Endothelial cell (in vitro differentiated cells): ENCODE results near the gene RNF212B. TPM values are rescaled to one million over a fixed set of nuclear protein-coding genes. Genes with fewer than 3 reads are reported as not detected.
A peak's percentile ranks its signal among the peaks of the same experiment; 100 is the strongest.

ENCODE experiments used
- DNase-seq: peaks from one replicate; pipeline ENCODE4 v3.0.0; 2021; ENCODE audit warnings: low spot score
- H3K27ac Mint-ChIP-seq: one replicate; pipeline ENCODE4 v1.8.0; 2021; ENCODE audit warnings: mixed read lengths, inconsistent platforms; ENCODE audit not compliant: unreplicated experiment
- H3K27me3 Mint-ChIP-seq: one replicate; pipeline ENCODE4 v1.8.0; 2021; ENCODE audit warnings: mild to moderate bottlenecking, moderate library complexity, mixed read lengths, inconsistent platforms; ENCODE audit not compliant: unreplicated experiment
- H3K36me3 Mint-ChIP-seq: one replicate; pipeline ENCODE4 v1.8.0; 2021; ENCODE audit warnings: mild to moderate bottlenecking, low read depth, mixed read lengths, inconsistent platforms; ENCODE audit not compliant: unreplicated experiment
- H3K4me1 Mint-ChIP-seq: one replicate; pipeline ENCODE4 v1.8.0; 2021; ENCODE audit warnings: mild to moderate bottlenecking, mixed read lengths, inconsistent platforms; ENCODE audit not compliant: unreplicated experiment
- H3K4me3 Mint-ChIP-seq: one replicate; pipeline ENCODE4 v1.8.0; 2021; ENCODE audit warnings: mild to moderate bottlenecking, mixed read lengths, inconsistent platforms; ENCODE audit not compliant: unreplicated experiment
- H3K9me3 Mint-ChIP-seq: one replicate; pipeline ENCODE4 v1.8.0; 2021; ENCODE audit warnings: mixed read lengths, inconsistent platforms; ENCODE audit not compliant: unreplicated experiment
- CTCF ChIP-seq: fragments of 200-600 bp; sonication (generic); IDR thresholded peaks from one replicate; pipeline ENCODE4 v1.5.0; 2021; ENCODE audit warnings: antibody characterized with exemption; ENCODE audit not compliant: unreplicated experiment
- total RNA-seq: library from RNA; stranded (reverse); fragmentation: NEBNext Ultra II Directional; extraction: Animal tissue kit (Norgen Biotek cat#: 25700); gene quantifications from one replicate; pipeline ENCODE4 v1.2.1, GENCODE V29; 2021; ENCODE audit not compliant: unreplicated experiment

Gene RNF212B
- total RNA-seq, 1 donor from 2014 or later, result not detected

GRCh38 chr14:23286902-23287479, 49.3 kb downstream of the RNF212B start:
- Mint-ChIP-seq H3K4me1 (peaks cover 13% of the 10 kb centered on the region), H3K36me3 (no peaks in the 10 kb centered on the region), H3K9me3 (no peaks in the 10 kb centered on the region), H3K27ac (peak overlapping the region; percentile 95), H3K4me3 (peak overlapping the region; percentile 96), H3K27me3 (peaks cover 3% of the 10 kb centered on the region)
- TF ChIP-seq CTCF, result no peak
- DNase-seq, result no peak

- no peak overlapping the region for H3K4me3 Mint-ChIP-seq
- H3K27me3 Mint-ChIP-seq, result peaks cover 10% of the 10 kb centered on the region
- H3K9me3 Mint-ChIP-seq, result no peaks in the 10 kb centered on the region
- peak overlapping the region; percentile 91 for H3K27ac Mint-ChIP-seq
- peaks cover 34% of the 10 kb centered on the region for H3K4me1 Mint-ChIP-seq
- peaks cover 18% of the 10 kb centered on the region for H3K36me3 Mint-ChIP-seq
- DNase-seq, result peak; percentile 49
- TF ChIP-seq CTCF, result peak; percentile 94
Observed at GRCh38 chr14:23294734-23295561, 57.2 kb downstream of the RNF212B start.

- H3K27ac Mint-ChIP-seq, result peak overlapping the region; percentile 84
- H3K36me3 Mint-ChIP-seq, result peaks cover 18% of the 10 kb centered on the region
- H3K9me3 Mint-ChIP-seq, result no peaks in the 10 kb centered on the region
- H3K27me3 Mint-ChIP-seq, result peaks cover 14% of the 10 kb centered on the region
- peaks cover 36% of the 10 kb centered on the region for H3K4me1 Mint-ChIP-seq
- no peak for TF ChIP-seq CTCF
- no peak for DNase-seq
- H3K4me3 Mint-ChIP-seq, result no peak overlapping the region
Observed at GRCh38 chr14:23296012-23296777, 58.5 kb downstream of the RNF212B start.

GRCh38 chr14:23297096-23297495, 59.4 kb downstream of the RNF212B start:
- H3K9me3 Mint-ChIP-seq, result no peaks in the 10 kb centered on the region
- H3K4me1 Mint-ChIP-seq, result peaks cover 36% of the 10 kb centered on the region
- H3K27ac Mint-ChIP-seq, result no peak overlapping the region
- H3K4me3 Mint-ChIP-seq, result no peak overlapping the region
- TF ChIP-seq CTCF, result no peak
- peaks cover 18% of the 10 kb centered on the region for H3K36me3 Mint-ChIP-seq
- H3K27me3 Mint-ChIP-seq, result peaks cover 11% of the 10 kb centered on the region
- DNase-seq, result no peak
